Gastrocnemius medialis (tissue), 4 donors: Measurements from ENCODE around the gene ARHGAP23. TPM values are rescaled to one million over a fixed set of nuclear protein-coding genes. Genes with fewer than 3 reads are reported as not detected.

Source experiments
- ATAC-seq, 2 donors: fragments of 150-250 bp; one replicate each; pipeline ENCODE4 v1.9.1; 2016
- DNase-seq, 2 donors: peaks; one replicate each; pipeline ENCODE4 v3.0.0-alpha.2; 2019
- H3K27ac ChIP-seq, 4 donors: fragments of 200-600 bp; sonication (generic); 1 replicate in 1 of 4; 2 replicates in 3 of 4; pipeline ENCODE4 v1.5.1; 2016 to 2018; ENCODE audit warnings: mild to moderate bottlenecking in 2 of 4, moderate library complexity in 1 of 4
- H3K27me3 ChIP-seq, 3 donors: fragments of 200-600 bp; sonication (generic) in 2 of 3; 1 replicate in 1 of 3; 2 replicates in 2 of 3; pipeline versions ENCODE4 v1.5.1 to v1.6.0; 2016 to 2019; ENCODE audit warnings: mild to moderate bottlenecking in 1 of 3, moderate library complexity in 1 of 3
- H3K36me3 ChIP-seq, 2 donors: fragments of 200-600 bp; sonication (generic) in 1 of 2; one replicate each; pipeline ENCODE4 v1.5.1; 2017 to 2018
- H3K4me1 ChIP-seq, 2 donors: fragments of 200-600 bp; sonication (generic) in 1 of 2; one replicate each; pipeline ENCODE4 v1.5.1; 2016 to 2017; ENCODE audit warnings: mild to moderate bottlenecking in 2 of 2
- H3K4me3 ChIP-seq, 4 donors: fragments of 200-600 bp; sonication (generic) in 3 of 4; 1 replicate in 1 of 4; 2 replicates in 3 of 4; pipeline ENCODE4 v1.5.1; 2016 to 2019; ENCODE audit warnings: mild to moderate bottlenecking in 2 of 4
- H3K9me3 ChIP-seq, 3 donors: fragments of 200-600 bp; sonication (generic) in 2 of 3; 1 replicate in 1 of 3; 2 replicates in 2 of 3; pipeline ENCODE4 v1.5.1; 2016 to 2019
- POLR2A ChIP-seq, 2 donors: fragments of 450-650 bp; IDR thresholded peaks; one replicate each; pipeline ENCODE4 v1.6.1; 2017; ENCODE audit warnings: antibody characterized with exemption in 2 of 2, mild to moderate bottlenecking in 2 of 2, moderate library complexity in 2 of 2
- in situ Hi-C, 4 donors: fragments of 200-750 bp; cut with MboI; loops; one replicate each; pipeline versions ENCODE4 v1.15.0 to v1.8.0; 2017; ENCODE audit warnings: low sequenced_read_pairs in 4 of 4
- intact Hi-C: fragments of 100-400 bp; cut with DNase I; formaldehyde crosslinking; loops from one replicate; pipeline ENCODE4 v1.15.1; 2023; ENCODE audit warnings: low total_unique reads
- total RNA-seq, 4 donors: library from RNA; depleted of rRNA; stranded (reverse); fragments of >200 nt; gene quantifications; one replicate each; pipeline versions ENCODE4 v1.1.0 to v1.2.3, GENCODE V29; 2016
- TF ChIP-seq, protein P1 (sequence below), 5 experiments: fragments of 450-650 bp in 3 of 5; fragments of 200-600 bp in 2 of 5; sonication (generic) in 2 of 5; IDR thresholded peaks in 4 of 5; conservative IDR thresholded peaks in 1 of 5; 1 replicate in 4 of 5; 2 replicates in 1 of 5; pipeline ENCODE4 v1.5.1; 2016 to 2019; ENCODE audit warnings: antibody characterized with exemption in 5 of 5, mild to moderate bottlenecking in 3 of 5, moderate library complexity in 3 of 5

ARHGAP23 gene
- total RNA-seq, 4 donors from 2014 or later, result 8.0 to 22.7 (median 12.1) TPM

DNA sequence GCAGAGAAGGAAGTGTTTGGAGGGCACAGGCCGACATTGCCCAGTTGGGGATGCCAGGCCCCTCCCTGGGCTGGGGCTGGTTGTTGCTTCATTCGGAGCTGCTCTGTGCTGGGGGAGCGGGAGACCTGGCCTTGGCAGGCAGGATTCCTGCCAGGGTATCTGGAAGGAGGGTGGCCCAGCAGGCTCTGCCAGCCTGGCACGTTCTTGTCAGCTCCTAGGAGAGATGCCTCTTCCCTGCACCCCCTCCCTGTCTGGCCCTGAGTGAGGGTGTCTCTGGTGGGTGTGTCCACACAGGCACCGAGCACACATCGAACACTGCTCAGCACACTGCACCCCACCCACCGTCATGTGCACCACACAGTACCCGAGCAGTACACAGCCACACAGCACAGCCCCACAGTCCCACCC is 35.2 kb downstream of the ARHGAP23 start:
- DNase-seq (peak in 1 of 2 donors; percentile 53), ATAC-seq (no peak)
- intact Hi-C loops (no loop called here), in situ Hi-C loops (no loop called here)
- Histone ChIP-seq H3K36me3 (peaks cover 0 to 28% of the 10 kb centered on the region in 2 donors), H3K9me3 (no peaks in the 10 kb centered on the region), H3K4me3 (no peak overlapping the region), H3K27me3 (no peaks in the 10 kb centered on the region), H3K4me1 (peaks cover 37 to 48% of the 10 kb centered on the region in 2 donors), H3K27ac (peak overlapping the region; percentile 85 to 91 (median 87))
- no peak for TF ChIP-seq POLR2A (IDR thresholded peaks at IDR 0.05)
- TF ChIP-seq, protein P1, sequence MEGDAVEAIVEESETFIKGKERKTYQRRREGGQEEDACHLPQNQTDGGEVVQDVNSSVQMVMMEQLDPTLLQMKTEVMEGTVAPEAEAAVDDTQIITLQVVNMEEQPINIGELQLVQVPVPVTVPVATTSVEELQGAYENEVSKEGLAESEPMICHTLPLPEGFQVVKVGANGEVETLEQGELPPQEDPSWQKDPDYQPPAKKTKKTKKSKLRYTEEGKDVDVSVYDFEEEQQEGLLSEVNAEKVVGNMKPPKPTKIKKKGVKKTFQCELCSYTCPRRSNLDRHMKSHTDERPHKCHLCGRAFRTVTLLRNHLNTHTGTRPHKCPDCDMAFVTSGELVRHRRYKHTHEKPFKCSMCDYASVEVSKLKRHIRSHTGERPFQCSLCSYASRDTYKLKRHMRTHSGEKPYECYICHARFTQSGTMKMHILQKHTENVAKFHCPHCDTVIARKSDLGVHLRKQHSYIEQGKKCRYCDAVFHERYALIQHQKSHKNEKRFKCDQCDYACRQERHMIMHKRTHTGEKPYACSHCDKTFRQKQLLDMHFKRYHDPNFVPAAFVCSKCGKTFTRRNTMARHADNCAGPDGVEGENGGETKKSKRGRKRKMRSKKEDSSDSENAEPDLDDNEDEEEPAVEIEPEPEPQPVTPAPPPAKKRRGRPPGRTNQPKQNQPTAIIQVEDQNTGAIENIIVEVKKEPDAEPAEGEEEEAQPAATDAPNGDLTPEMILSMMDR (IDR thresholded peaks at IDR 0.05 in 4 of 5, conservative IDR thresholded peaks at IDR 0.05 in 1 of 5), result no peak

GRCh38 chr17:38464251-38464722 is 36.0 kb downstream of the ARHGAP23 start:
- H3K4me1 ChIP-seq, result peaks cover 37 to 46% of the 10 kb centered on the region in 2 donors
- DNase-seq, result peak in 1 of 2 donors; percentile 65
- H3K9me3 ChIP-seq, result no peaks in the 10 kb centered on the region
- in situ Hi-C loops, result no loop called here
- peak overlapping the region; percentile 85 to 91 (median 87) for H3K27ac ChIP-seq
- TF ChIP-seq, protein P1 (IDR thresholded peaks at IDR 0.05 in 4 of 5, conservative IDR thresholded peaks at IDR 0.05 in 1 of 5), result no peak
- TF ChIP-seq POLR2A (IDR thresholded peaks at IDR 0.05), result no peak
- ATAC-seq, result peak; percentile 51 to 55
- intact Hi-C loops, result no loop called here
- peaks cover 0 to 22% of the 10 kb centered on the region in 2 donors for H3K36me3 ChIP-seq
- peak overlapping the region in 3 of 4 donors; percentile 46 to 59 (median 49) for H3K4me3 ChIP-seq
- H3K27me3 ChIP-seq, result no peaks in the 10 kb centered on the region

- intact Hi-C loops (no loop called here), in situ Hi-C loops (no loop called here)
- no peaks in the 10 kb centered on the region for H3K9me3 ChIP-seq
- H3K27ac ChIP-seq, result peak overlapping the region; percentile 85 to 91 (median 87)
- no peaks in the 10 kb centered on the region for H3K27me3 ChIP-seq
- DNase-seq (peak; percentile 55 to 75), ATAC-seq (peak; percentile 66 to 73)
- H3K4me3 ChIP-seq, result peak overlapping the region; percentile 46 to 59 (median 50)
- TF ChIP-seq, protein P1 (IDR thresholded peaks at IDR 0.05 in 4 of 5, conservative IDR thresholded peaks at IDR 0.05 in 1 of 5), result no peak
- TF ChIP-seq POLR2A (IDR thresholded peaks at IDR 0.05), result peak; percentile 37 to 53
- peaks cover 37 to 41% of the 10 kb centered on the region in 2 donors for H3K4me1 ChIP-seq
- peaks cover 0 to 28% of the 10 kb centered on the region in 2 donors for H3K36me3 ChIP-seq
Measured at GRCh38 chr17:38464723-38465390, 36.6 kb downstream of the ARHGAP23 start.

GRCh38 chr17:38465391-38466345 is 37.4 kb downstream of the ARHGAP23 start:
- no peaks in the 10 kb centered on the region for H3K27me3 ChIP-seq
- H3K4me1 ChIP-seq, result peaks cover 37 to 41% of the 10 kb centered on the region in 2 donors
- ATAC-seq, result peak; percentile 77 to 79
- in situ Hi-C loops (no loop called here), intact Hi-C loops (loop anchor here (2.0 kb wide), 1 partner anchor 17 kb away; no protein-coding TSS in a partner anchor)
- TF ChIP-seq POLR2A (IDR thresholded peaks at IDR 0.05), result no peak
- TF ChIP-seq, protein P1 (IDR thresholded peaks at IDR 0.05 in 4 of 5, conservative IDR thresholded peaks at IDR 0.05 in 1 of 5), result no peak
- peak; percentile 36 to 83 for DNase-seq
- H3K4me3 ChIP-seq, result peak overlapping the region; percentile 46 to 59 (median 50)
- peak overlapping the region; percentile 85 to 91 (median 87) for H3K27ac ChIP-seq
- H3K36me3 ChIP-seq, result peaks cover 0 to 30% of the 10 kb centered on the region in 2 donors
- no peaks in the 10 kb centered on the region for H3K9me3 ChIP-seq
